ENCODE results near the gene PAK6. TPM values are rescaled to one million over a fixed set of nuclear protein-coding genes. Genes with fewer than 3 reads are reported as not detected.

PAK6 gene
- total RNA-seq, 2 donors from 2014 or later = 7.7 to 9.1 TPM

GRCh38 chr15:40264321-40265153 is 25.7 kb downstream of the PAK6 start:
- no peaks in the 10 kb centered on the region for H3K9me3 Mint-ChIP-seq
- no peaks in the 10 kb centered on the region for H3K27me3 ChIP-seq (ENCODE audit: control insufficient read depth, insufficient read depth, low read length, poor library complexity, severe bottlenecking)
- H3K4me3 Mint-ChIP-seq = no peak overlapping the region
- no peak overlapping the region for H3K27ac ChIP-seq (ENCODE audit: low read depth, low read length)
- peaks cover 13% of the 10 kb centered on the region for H3K4me1 Mint-ChIP-seq
- WGBS, 2 experiments (ENCODE audit: insufficient coverage in 1 of 2, insufficient read length in 1 of 2) = 63 to 89% methylated on average over 1 to 16 of the region's 16 CpGs
- peaks cover 3% of the 10 kb centered on the region for H3K4me1 ChIP-seq (ENCODE audit: control insufficient read depth, insufficient read depth, low read length)
- no peak overlapping the region for H3K4me3 ChIP-seq (ENCODE audit: low read length)
- no peaks in the 10 kb centered on the region for H3K36me3 ChIP-seq (ENCODE audit: control insufficient read depth, insufficient read depth, low read length)
- no peaks in the 10 kb centered on the region for H3K27me3 Mint-ChIP-seq (ENCODE audit: insufficient read depth)
- TF ChIP-seq CTCF (conservative IDR thresholded peaks at IDR 0.05) = no peak
- no peaks in the 10 kb centered on the region for H3K36me3 Mint-ChIP-seq (ENCODE audit: low read depth)
- no peaks in the 10 kb centered on the region for H3K9me3 ChIP-seq (ENCODE audit: control insufficient read depth, low read length)
- H3K27ac Mint-ChIP-seq = no peak overlapping the region
- no peak for DNase-seq
- H3K9ac ChIP-seq (ENCODE audit: extremely low read depth, low read length, poor library complexity, severe bottlenecking) = no peak overlapping the region

- Histone ChIP-seq H3K36me3 (ENCODE audit: control insufficient read depth, insufficient read depth, low read length) (no peaks in the 10 kb centered on the region), H3K9me3 (ENCODE audit: control insufficient read depth, low read length) (no peaks in the 10 kb centered on the region), H3K27me3 (ENCODE audit: control insufficient read depth, insufficient read depth, low read length, poor library complexity, severe bottlenecking) (no peaks in the 10 kb centered on the region), H3K4me1 (ENCODE audit: control insufficient read depth, insufficient read depth, low read length) (peaks cover 3% of the 10 kb centered on the region), H3K4me3 (ENCODE audit: low read length) (no peak overlapping the region), H3K27ac (ENCODE audit: low read depth, low read length) (no peak overlapping the region), H3K9ac (ENCODE audit: extremely low read depth, low read length, poor library complexity, severe bottlenecking) (no peak overlapping the region)
- no peaks in the 10 kb centered on the region for H3K36me3 Mint-ChIP-seq (ENCODE audit: low read depth)
- peaks cover 13% of the 10 kb centered on the region for H3K4me1 Mint-ChIP-seq
- WGBS, 2 experiments (ENCODE audit: insufficient coverage in 1 of 2, insufficient read length in 1 of 2) = 58 to 87% methylated on average over 2 to 10 of the region's 10 CpGs
- TF ChIP-seq CTCF (conservative IDR thresholded peaks at IDR 0.05) = no peak
- DNase-seq = no peak
- H3K27me3 Mint-ChIP-seq (ENCODE audit: insufficient read depth) = no peaks in the 10 kb centered on the region
- no peak overlapping the region for H3K4me3 Mint-ChIP-seq
- H3K9me3 Mint-ChIP-seq = no peaks in the 10 kb centered on the region
- H3K27ac Mint-ChIP-seq = no peak overlapping the region
These were observed 26.5 kb downstream of the PAK6 start for GRCh38 chr15:40265355-40265754.

- Histone ChIP-seq H3K27ac (ENCODE audit: low read depth, low read length) (no peak overlapping the region), H3K9me3 (ENCODE audit: control insufficient read depth, low read length) (no peaks in the 10 kb centered on the region), H3K4me3 (ENCODE audit: low read length) (no peak overlapping the region), H3K4me1 (ENCODE audit: control insufficient read depth, insufficient read depth, low read length) (peaks cover 3% of the 10 kb centered on the region), H3K36me3 (ENCODE audit: control insufficient read depth, insufficient read depth, low read length) (no peaks in the 10 kb centered on the region), H3K9ac (ENCODE audit: extremely low read depth, low read length, poor library complexity, severe bottlenecking) (no peak overlapping the region), H3K27me3 (ENCODE audit: control insufficient read depth, insufficient read depth, low read length, poor library complexity, severe bottlenecking) (no peaks in the 10 kb centered on the region)
- no peak overlapping the region for H3K4me3 Mint-ChIP-seq
- no peak for DNase-seq
- no peak overlapping the region for H3K27ac Mint-ChIP-seq
- peaks cover 13% of the 10 kb centered on the region for H3K4me1 Mint-ChIP-seq
- 93 to 95% methylated on average over 13 to 20 of the region's 20 CpGs for WGBS, 2 experiments (ENCODE audit: insufficient coverage in 1 of 2, insufficient read length in 1 of 2)
- no peak for TF ChIP-seq CTCF (conservative IDR thresholded peaks at IDR 0.05)
- no peaks in the 10 kb centered on the region for H3K27me3 Mint-ChIP-seq (ENCODE audit: insufficient read depth)
- no peaks in the 10 kb centered on the region for H3K9me3 Mint-ChIP-seq
- H3K36me3 Mint-ChIP-seq (ENCODE audit: low read depth) = no peaks in the 10 kb centered on the region
These were observed 27.0 kb downstream of the PAK6 start for GRCh38 chr15:40265875-40266274.
